Hypothalamus (tissue), 51 donors: Measurements from ENCODE around the gene ZDHHC20.

ENCODE experiments used
- DNase-seq, 51 donors: peaks; one replicate each; lab custom pipeline; 2025; lab: John Stamatoyannopoulos, UW

The ZDHHC20 gene, protein sequence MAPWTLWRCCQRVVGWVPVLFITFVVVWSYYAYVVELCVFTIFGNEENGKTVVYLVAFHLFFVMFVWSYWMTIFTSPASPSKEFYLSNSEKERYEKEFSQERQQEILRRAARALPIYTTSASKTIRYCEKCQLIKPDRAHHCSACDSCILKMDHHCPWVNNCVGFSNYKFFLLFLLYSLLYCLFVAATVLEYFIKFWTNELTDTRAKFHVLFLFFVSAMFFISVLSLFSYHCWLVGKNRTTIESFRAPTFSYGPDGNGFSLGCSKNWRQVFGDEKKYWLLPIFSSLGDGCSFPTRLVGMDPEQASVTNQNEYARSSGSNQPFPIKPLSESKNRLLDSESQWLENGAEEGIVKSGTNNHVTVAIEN

GRCh38 chr13:21458813-21459701 lies at the start of gene ZDHHC20:
Gene ZDHHC20, minus strand, starts transcription at chr13:21459303. Its CDS starts 132 bp downstream, at chr13:21459171.
- DNase-seq: peak; percentile 31 to 98 (median 86)

GRCh38 chr13:21504379-21504778 lies 45.3 kb upstream of the ZDHHC20 start:
- no peak for DNase-seq

DNA sequence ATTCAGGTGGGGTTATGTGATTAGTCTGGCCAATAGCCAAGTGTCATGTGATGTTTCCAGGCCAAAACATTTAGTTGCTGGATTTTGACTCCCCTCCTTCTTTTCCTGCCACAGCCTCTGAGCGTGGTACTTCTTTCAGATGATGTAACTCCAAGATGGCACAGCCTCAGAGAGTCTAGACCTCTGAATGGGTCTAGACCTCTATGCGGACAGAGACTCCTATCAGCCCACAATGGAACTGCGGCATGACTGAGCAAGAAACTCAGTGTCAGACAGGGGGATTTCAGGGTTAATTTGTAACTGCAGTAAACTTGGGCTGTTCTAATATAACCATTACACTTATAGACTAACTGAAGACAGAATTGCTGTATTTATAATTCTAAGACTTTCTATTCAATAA lies 42.6 kb upstream of the ZDHHC20 start:
- DNase-seq: no peak

GRCh38 chr13:21486322-21486721 lies 27.2 kb upstream of the ZDHHC20 start:
- DNase-seq: no peak

- DNase-seq: no peak
Measured at GRCh38 chr13:21483748-21484147, 24.6 kb upstream of the ZDHHC20 start.

GRCh38 chr13:21481359-21481758 lies 22.3 kb upstream of the ZDHHC20 start:
- DNase-seq: peak in 1 of 51 donors; percentile 29

DNA sequence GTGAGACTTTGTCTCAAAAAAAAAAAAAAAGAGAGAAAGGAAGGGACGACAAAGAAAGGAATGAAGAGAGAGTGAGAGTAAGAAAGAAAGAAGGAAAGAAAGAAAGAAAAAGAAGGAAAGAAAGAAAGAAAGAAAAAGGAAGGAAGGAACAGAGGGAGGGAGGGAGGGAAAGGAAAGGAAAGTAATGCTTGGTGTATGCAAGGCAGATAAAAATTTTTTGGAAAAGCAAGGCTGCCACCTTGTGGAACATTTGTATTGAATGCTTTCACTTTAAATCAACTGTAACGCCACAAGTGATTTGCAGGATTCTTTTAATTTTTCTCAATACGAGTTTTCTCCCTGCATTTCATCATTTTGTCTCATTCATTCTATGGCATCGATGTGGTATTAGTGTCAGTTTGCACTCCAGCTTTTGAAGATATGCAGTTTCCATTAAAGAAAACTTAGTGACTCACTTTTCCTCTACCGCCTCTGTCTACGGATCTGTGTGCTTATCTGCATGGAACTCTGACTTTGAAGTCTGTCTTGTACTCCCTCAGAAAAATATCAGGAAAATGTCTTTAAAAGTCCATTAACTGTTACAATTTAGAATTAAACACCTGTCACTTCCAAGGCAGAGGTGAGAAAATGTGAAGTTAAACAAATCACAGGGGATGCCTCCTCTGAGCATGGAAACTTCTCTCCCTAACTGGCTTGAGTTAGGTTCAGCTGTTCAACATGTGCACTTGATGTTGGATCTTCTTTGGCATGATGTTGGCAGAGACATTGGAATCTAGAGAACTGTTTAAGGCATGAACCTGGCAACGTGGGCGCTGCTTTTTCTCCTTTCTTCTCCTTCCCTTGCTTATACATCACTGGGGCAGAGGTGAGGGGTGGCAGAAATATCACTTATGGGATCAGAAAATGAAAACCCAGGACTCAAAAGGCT lies 20.0 kb upstream of the ZDHHC20 start:
- peak in 15 of 51 donors; percentile 3 to 84 (median 11) for DNase-seq

- DNase-seq: peak; percentile 17 to 91 (median 74)
Measured at GRCh38 chr13:21476893-21477472, 17.9 kb upstream of the ZDHHC20 start.

DNA sequence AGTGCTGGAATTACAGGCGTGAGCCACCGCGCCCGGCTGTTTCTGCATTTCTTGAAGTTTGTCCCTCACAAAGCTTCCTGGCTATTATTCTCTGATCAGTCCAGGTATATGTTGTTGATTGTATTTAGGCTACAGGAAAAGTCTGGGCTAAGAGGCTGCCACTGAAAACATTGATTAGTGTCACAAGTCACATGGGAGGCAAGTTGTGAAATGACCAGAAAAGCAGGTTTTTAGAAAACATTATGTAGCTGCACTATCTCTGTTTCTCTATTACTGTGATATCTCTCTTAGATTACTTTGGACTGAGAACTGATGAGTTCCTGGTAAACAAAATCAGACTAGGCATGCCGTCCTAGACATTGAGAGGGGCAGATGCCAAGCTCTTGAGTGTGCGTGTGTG lies 16.0 kb upstream of the ZDHHC20 start:
- DNase-seq: no peak

GRCh38 chr13:21470785-21471184 lies 11.7 kb upstream of the ZDHHC20 start:
- no peak for DNase-seq

GRCh38 chr13:21466527-21466926 lies 7.4 kb upstream of the ZDHHC20 start:
- no peak for DNase-seq

GRCh38 chr13:21465710-21466160 lies 6.6 kb upstream of the ZDHHC20 start:
- no peak for DNase-seq

GRCh38 chr13:21463424-21463823 lies 4.3 kb upstream of the ZDHHC20 start:
- DNase-seq: peak in 2 of 51 donors; percentile 17 to 34

GRCh38 chr13:21461131-21461530 lies 2.0 kb upstream of the ZDHHC20 start:
- no peak for DNase-seq

GRCh38 chr13:21458451-21458812 lies 671 bp downstream of the ZDHHC20 start:
- peak in 16 of 51 donors; percentile 7 to 71 (median 29) for DNase-seq

GRCh38 chr13:21453387-21454081 lies 5.6 kb downstream of the ZDHHC20 start:
- no peak for DNase-seq

- DNase-seq: no peak
Measured at GRCh38 chr13:21450936-21451335, 8.2 kb downstream of the ZDHHC20 start.

DNA sequence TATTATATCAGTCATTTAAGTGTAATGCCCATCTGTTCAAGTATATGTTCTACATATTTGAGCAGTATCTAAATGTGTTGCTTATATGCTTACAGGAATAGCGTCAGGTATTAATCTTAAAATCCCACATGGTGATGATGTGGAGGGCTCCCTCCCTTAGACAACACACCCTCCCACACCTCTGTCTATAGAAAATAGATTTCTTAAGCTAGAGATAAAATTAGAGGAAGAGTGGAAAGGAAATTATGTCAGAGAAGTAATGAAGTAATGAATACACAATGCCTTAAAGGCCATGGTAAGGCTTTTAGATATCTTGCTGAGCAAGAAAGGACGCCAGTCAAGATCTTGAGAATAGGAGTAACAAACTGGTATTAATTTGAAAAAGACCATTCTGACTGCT lies 12.4 kb downstream of the ZDHHC20 start:
- DNase-seq: no peak

GRCh38 chr13:21445759-21446158 lies 13.3 kb downstream of the ZDHHC20 start:
- no peak for DNase-seq
